ENCODE data around the gene SAMD13.
"Not testable (repeated sequence)": the region's sequence is repeated elsewhere in the genome, so short reads cannot be mapped to it uniquely, and the experiment has no call there.

Gene SAMD13

DNA sequence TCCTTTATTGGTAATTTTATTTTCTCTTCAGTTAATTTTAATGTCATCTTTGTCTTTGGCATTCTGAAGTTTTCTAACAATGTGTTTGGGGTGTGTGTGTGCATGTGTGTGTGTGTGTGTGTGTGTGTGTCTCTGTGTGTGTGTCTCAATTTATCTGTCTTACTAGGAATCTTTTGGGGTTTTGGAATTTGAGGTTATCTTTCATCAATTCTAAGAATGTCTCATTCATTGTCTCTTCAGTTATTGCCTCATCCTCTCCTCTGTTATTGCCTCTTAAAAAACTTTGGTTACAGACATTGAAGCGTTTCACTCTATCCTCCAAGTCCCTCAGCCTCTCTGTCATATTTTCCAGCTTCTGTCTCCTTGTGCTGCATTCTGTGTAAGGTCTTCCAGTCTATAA, 18.1 kb upstream of the SAMD13 start:
- in situ Hi-C loops (cut with MboI; ENCODE audit: low sequenced_read_pairs) = no loop called here

DNA sequence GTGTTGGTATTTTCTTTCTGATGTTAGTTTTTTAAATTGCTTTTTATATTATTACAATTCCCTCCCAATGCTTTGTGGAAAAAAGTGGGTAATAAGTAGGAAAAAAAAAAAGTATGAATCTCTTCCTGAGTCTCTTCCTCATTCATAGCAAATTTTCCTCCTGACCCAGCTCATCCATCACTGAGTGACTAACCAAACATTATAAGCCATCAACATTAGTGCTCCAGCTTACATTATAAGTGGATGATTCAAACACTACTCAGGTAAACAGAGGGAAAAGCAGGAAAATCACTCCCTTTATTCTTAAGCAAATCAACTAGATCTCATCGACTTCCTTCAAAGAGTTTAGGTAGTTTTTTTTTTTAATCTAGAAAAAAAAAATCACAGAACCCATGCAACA, 15.4 kb upstream of the SAMD13 start:
- in situ Hi-C loops (cut with MboI; ENCODE audit: low sequenced_read_pairs) = no loop called here

DNA sequence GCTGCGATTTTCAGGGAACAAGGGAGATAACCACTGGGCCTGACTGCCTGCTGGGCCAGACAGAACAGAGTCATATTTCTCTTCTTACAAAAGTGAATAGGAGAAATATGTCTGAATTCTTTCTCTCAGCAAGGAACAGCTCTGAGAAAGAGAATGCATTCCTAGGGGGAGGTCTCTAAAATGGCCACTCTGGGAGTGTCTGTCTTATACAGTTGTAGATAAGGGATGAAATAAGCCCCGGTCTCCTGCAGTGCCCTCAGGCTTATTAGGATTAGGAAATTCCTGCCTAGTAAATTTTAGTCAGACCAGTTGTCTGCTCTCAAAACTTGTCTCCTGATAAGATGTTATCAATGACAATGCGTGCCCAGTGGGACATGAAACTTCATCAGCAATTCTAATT, 14.1 kb upstream of the SAMD13 start:
- in situ Hi-C loops (cut with MboI; ENCODE audit: low sequenced_read_pairs) = not testable (repeated sequence)

DNA sequence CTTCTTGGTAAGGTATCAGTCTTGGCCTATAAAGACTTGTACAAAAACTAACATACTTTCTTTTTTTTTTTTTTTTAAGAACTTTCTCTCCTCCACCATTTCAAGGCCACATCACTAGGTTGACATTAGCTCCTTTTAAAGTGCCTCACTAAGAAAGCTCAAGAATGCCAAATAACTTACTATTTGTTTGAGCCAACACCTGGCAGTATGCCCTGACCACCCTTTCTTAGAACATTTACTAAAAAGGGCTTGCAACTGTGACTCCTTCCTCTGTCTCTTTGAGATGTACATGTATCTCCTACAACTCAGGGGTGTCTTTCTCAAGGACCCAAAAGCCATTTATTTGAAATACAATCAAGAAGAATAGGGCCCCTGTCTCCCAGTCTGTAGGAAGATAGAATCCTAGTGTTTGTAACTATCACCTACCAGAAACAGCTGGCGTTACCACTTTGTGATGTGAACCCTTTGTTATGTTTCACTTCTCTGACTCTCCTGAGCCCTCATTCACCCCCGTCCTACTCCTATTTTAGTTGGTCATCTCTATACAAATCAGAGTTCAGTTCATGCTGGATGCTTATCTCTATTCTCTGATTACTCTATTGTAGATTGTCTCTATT, 12.2 kb upstream of the SAMD13 start:
- in situ Hi-C loops (cut with MboI; ENCODE audit: low sequenced_read_pairs) = no loop called here

DNA sequence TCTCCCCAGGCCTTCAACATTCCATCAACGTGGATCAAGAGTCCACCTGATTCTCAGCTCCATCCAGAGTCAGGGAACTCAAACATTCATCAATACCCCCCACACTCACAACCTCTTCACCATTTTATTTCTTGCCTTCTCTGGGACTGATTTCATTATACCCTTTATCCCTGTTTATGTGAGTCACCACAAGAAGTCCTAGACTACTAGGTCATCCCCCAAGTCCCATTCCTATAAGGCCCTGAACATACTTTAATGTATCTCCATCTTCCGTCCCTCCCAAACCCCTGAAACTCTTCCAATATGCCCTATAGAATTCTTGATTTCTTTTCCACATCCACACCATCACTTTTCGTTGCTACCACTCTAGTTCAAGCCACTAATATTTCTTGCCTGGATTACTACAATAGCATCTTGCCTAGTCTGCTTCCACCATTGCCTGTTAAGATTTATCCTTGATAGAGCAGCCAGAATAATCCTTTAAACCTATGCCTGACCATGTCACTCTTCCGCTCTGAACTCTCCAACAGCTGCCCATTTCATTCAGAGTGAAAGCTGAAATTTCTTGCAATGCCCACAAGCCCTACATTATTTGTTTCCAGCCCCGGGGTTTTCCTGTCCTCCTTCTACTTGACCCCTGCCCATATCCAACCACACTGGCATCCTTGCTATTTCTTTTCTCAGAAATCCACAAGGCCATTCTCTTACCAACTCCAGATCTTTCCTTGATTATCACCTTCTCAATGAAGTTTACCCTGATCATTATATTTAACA, 9.4 kb upstream of the SAMD13 start:
- in situ Hi-C loops (cut with MboI; ENCODE audit: low sequenced_read_pairs) = no loop called here

DNA sequence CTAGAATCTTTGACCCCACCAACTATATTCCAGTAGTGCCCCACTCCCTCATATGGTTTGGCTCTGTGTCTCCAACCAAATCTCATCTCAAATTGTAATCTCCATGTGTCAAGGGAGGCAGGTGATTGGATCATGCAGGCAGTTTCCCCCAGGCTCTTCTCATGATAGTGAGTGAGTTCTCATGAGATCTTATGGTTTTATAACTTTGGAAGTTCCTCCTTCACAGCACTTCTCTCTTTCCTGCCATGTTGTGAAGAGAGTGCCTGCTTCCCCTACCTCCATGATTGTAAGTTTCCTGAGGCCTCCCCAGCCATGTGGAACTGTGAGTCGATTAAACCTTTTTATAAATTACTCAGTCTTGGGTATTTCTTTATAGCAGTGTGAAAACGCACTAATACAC, 7.7 kb upstream of the SAMD13 start:
- in situ Hi-C loops (cut with MboI; ENCODE audit: low sequenced_read_pairs) = no loop called here

DNA sequence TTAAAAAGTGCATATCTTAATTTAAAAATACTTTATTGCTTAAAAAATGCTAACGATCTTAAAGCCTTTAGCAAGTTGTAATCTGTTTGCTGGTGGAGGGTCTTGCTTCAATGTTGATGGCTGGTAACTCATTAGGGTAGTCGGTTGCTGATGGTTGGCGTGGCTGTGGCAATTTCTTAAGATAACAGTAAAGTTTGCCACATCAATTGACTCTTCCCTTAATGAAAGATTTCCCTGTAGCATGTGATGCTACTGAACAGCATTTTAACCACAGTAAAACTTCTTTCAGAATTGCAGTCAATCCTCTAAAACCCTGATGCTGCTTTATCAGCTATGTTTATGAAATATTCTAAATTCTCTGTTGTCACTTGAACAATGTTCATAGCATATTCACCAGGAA, 6.8 kb upstream of the SAMD13 start:
- in situ Hi-C loops (cut with MboI; ENCODE audit: low sequenced_read_pairs) = no loop called here

DNA sequence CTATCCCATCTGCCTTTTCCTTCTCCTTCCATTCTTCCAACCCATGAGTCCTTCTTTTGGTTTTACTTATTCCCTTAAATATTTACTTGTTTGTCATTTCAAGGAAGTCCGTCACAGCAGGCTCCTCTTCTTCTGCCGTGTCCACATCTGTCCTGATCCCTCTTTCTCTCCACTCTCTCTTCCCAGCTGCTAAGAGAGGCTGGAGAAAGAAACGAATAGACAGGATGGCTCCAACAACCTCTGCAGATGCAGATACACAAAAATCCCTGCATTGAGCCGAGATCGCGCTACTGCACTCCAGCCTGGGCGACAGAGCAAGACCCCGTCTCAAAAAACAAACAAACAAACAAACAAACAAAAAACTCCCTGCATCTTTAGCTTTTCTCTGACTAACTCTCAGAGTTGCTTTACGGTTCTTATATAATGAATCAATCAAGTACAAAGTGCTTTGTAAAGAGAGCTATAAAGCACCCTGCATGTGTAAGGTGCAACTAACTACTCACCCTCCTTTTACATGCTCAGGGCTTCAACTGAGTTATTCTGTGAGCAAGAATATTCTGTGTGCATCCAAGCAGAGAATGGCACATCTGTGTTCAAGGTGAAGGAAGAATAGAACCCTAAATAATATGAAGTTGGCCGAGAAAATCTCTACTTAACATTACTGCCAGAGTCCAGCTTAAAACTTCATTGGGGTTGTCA, 3.8 kb upstream of the SAMD13 start:
- in situ Hi-C loops (cut with MboI; ENCODE audit: low sequenced_read_pairs) = no loop called here

DNA sequence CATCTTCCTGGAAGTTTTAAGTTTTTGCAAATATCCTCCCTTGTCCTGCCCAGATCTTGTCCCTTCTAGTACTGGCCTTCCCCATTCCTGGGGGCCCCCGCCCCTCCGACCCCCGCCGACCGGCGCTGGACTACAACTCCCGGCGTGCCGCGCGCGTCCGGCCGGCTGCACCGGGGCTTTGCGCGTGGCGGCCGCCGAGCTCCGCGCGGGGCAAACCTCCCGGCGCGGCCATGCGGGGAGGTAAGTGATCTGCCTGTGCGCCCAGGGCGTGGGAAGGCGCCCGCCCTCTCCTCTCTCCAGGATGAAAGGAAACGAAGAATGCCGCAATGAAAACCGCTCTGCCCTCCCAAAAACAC, 3.2 kb upstream of the SAMD13 start:
- in situ Hi-C loops (cut with MboI; ENCODE audit: low sequenced_read_pairs) = no loop called here

DNA sequence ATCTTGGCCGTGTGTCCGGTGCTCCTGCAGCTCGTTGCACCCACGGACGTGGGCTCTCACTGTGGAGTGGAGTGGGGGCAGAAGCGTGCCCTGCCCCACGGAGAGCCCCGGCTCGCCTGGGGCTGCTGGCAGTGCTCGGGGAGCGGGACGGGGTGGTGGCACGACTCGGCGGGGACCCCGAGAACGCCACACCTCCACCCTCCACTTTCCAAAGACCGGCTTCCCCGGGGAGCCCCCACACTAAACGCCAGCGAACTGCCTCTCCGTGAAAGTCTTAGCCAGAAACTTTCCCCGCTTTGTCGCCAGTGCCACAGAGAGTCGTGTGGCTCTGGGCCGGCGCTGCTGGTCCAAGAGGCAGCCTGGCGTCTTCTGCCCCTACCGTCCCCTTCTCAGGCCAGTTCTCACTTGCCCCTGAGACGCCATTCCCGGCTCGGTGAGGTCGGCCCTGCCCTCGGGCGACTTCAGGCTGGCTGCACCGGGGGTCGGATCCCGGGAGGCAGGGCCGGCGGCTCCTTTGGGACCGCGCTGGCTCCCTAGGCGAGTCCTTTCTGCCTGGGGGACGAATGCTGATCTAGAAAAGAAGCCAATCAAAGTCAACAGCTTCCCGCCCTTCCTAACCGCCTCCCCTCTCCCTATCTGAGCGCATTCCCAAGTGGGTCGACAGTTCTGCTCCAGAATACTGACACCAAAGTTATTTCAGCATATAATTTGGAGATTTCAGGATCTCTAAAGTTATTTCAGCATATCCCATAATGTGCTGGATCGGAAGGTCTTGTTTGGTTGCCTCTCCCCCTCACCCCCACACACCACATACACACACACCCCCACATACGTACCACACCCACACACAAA, 2.6 kb upstream of the SAMD13 start:
- in situ Hi-C loops (cut with MboI; ENCODE audit: low sequenced_read_pairs) = no loop called here

DNA sequence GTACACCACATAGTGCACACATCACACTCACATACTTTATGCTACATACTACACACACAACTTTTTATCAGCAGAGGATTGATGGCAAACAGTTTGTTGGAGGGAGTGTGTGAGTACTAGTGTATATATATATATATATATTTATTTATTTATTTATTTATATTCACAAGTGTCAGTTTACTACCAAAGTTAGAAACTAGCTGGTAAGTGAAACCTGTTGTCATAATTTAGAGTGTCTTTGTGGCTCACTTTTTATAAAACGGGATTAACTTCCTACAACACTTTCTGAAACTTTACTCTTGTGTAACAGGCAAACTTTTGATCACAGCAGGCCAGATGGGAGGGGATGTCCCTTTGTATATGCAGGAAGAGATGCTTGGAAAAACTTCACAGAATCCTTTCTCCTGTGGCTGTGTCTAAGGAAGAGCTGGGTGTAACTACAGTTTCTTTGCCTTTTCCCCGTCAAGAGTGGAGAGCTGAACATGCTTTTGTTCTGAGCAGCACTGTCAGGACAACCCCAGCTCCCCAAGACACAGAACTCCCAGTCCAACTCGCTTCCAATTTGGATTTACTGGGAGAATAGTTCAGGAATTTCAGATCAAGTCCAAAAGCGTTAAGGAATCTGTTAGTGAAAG, 1.9 kb upstream of the SAMD13 start:
- in situ Hi-C loops (cut with MboI; ENCODE audit: low sequenced_read_pairs) = no loop called here

DNA sequence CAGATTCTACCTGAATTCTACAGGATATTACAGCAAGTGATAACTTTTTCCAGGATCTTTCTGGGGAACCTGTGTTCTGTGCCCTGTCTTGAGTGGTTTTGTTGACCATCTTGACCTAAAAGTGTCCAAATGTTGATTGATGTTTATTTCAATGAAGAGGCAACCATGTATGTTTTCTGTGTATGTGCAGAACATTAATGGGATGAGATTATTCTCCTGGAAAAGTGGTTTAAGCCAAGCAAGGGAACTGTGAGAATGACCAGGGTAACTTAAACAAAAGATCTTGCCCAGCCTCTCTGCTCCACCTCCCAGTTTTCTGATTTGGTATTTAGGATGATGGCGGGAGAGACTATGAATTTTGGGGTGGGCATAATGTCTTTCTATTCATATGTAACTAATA, 1.0 kb upstream of the SAMD13 start:
- in situ Hi-C loops (cut with MboI; ENCODE audit: low sequenced_read_pairs) = no loop called here

DNA sequence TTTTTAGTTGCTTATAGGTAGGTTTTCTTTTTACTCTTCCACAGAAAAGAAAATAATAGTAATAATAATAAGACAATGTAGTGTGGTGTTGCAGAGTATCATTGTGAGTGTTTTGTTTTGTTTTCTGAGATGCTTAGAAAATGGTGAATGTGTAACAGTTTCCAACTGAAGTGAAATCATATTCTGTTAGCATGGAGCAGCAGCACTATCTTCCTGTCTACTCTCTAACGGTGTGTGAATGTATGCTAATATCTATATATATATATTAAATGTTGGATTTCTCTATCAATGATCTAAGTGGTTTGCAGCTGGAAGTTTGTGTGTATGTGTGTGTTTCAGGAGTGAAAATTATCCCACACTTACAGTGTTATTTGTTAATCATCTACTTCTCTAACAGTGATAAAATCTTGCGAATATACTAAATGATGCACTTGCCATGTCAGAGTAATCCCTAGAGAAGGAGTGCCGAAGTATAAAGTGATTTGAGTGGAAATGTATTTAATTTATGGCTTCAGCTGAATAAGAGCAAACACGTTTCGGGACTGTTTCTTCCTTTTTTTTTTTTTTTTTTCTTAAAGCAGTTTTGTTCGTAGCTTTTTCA, 377 bp downstream of the SAMD13 start:
- in situ Hi-C loops (cut with MboI; ENCODE audit: low sequenced_read_pairs) = no loop called here

DNA sequence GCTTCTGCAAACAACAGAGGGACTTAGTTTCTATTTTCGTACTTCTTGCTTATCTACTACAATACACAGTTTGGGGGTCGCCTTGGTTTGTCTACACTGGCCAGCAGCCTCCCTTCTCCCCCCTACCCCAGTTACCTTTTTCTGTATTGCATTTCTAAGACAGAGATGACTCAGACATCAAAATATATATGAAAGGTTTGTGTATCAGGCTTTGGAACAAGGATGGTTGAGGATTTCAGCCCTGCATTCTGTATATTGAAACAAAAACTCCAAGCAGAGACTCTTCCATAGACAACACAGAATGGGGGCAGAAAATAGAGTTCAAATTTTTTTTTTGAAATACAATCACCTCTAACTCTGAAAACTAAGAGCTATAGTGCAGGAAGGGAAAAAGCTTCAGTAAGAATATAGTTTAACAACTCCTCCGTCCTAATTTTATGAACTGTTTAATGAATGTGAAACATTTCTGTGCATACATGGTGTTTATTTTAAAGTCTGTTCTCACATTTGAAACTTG, 1.9 kb downstream of the SAMD13 start:
- in situ Hi-C loops (cut with MboI; ENCODE audit: low sequenced_read_pairs) = no loop called here

DNA sequence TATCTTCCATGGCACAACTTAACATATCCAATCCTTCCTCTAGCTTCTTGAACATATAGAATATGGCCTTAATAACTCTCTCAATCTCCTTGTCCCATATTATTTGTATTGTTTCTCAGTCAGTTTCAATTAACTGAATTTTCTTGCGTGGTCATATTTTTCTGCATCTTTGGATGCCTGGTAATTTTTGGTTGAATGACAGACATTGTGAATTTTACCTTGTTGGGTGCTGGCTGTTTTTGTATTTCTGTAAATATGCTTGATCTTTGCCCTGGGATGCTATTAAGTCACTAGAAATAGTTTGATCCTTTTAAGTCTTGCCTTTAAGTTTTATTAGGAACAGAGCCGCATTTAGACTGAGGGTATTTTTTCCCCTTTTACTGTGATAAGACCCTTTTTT, 5.9 kb downstream of the SAMD13 start:
- in situ Hi-C loops (cut with MboI; ENCODE audit: low sequenced_read_pairs) = no loop called here

DNA sequence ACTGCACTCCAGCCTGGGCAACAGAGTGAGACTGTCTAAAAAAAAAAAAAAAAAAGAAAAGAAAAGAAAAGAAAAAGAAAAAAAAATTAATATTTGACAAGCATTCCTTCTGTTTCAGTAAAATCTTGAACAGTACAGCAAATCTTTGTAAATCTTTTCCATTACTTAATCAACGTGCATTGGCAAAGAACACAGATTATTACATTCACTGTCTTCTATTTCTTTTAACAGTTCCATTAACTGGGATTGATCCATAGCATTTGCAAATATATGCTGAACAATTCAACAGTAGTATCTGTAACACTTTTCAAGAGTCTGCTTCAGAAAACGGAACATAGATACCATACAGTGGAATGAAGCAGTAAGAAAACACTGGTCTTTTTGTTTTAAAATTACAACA, 9.8 kb downstream of the SAMD13 start:
- in situ Hi-C loops (cut with MboI; ENCODE audit: low sequenced_read_pairs) = no loop called here

DNA sequence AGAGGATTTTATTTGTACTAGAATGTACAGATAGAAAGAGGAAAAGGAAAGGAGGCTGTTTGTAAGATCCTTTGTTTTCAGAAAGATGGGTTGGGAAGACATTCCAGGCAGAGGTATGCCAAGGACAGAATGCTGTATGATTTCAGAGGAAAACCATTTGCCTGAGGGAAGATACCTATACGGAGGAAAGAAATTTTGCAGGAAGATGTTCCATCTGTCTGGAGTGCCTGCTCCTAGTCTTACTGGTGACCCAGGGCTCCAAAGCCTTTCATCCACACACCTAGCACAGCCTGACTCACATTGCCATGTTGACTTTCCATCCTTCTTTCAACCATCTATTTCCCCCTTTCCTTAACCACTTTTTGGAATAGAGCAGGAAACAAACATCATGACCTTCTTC, 18.2 kb downstream of the SAMD13 start:
- in situ Hi-C loops (cut with MboI; ENCODE audit: low sequenced_read_pairs) = no loop called here

DNA sequence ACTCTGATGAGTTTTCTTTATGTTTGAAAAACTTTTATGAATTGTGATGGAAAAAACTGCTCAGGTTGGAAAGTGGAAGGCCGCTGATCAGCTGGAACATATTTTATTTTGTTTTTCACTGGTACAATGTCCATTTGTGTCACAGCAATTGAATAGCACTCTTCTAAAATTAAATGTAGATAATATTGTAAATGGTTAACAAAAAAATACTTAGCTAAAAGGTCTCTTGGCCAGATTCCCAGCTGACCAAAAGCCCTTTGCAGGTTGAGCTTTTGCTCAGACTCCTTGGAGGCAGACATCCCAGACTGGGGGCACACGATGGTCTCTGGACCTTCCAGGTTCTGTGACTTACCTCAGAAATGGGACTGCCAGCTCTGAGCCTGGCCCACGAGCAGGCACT, 26.3 kb downstream of the SAMD13 start:
- in situ Hi-C loops (cut with MboI; ENCODE audit: low sequenced_read_pairs) = no loop called here

DNA sequence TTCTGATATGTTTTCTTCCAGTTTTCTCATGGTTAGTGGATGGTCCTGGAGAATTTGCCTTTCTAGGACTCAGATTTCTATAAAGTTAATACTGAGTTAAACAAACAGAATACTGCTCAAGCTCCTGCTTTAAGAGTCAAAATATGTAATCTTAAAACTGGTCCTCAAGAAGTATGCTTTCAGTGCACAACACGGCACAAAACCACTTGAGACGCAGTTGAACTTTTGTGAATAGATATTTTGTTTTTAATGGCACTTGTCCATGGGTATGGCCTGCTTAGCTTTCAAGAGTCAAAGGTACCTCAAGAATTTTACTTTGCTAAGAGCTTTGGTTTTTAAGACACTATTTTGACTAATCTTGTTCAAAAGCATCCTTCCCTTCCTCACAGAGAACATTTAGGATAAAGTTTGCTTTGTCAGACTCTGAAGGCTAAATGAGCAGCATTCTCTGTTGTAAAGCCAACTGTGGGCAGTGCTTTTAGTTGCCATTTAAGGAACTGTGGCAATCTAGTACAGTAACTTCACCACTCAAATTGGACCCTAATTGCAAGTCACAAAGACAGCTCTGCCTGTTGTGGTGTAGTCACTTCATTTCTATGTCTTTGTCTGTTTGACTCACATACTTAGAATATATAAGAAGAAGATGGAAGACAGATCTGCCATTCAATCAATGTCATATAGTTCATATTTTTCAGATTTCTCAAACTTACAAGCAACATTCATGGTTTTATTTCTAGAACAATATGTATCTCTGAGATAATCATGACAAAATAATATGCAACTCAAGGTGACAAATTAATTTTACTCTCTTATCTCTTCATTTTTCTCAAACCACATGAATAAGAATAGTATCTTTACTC, 28.8 kb downstream of the SAMD13 start:
- in situ Hi-C loops (cut with MboI; ENCODE audit: low sequenced_read_pairs) = no loop called here

All from HL-60/S4 treated with phorbol 12-myristate 13-acetate at 8.2 ng/mL for 4 days and 3 days (cell line).